HepG2 (cell line): Measurements from ENCODE around the gene EMCN. TPM values are rescaled to one million over a fixed set of nuclear protein-coding genes. Genes with fewer than 3 reads are reported as not detected.

ENCODE experiments used
- ATAC-seq: fragments of 200-7000 bp; cut with Tn5 transposase; 3 replicates; pipeline ENCODE4 v1.9.1; 2020; ENCODE audit warnings: mild to moderate bottlenecking, moderate library complexity
- BruUV-seq: library from RNA; stranded (reverse); fragments of 400-500 nt; replicated peaks from 2 replicates; lab custom pipeline; 2021; lab: Mats Ljungman, UMichigan
- CTCF ChIA-PET: fragments of 300-600 bp; formaldehyde crosslinking; extraction: SDS; loops from one replicate; lab custom pipeline; 2021; ENCODE audit warnings: low total read pairs, inconsistent platforms, low intra/inter-chr PET ratio; lab: Yijun Ruan, JAX
- POLR2A ChIA-PET: fragments of 350-600 bp; sonication (Branson Sonifier 250); formaldehyde crosslinking; loops from one replicate; lab custom pipeline; 2020; ENCODE audit warnings: antibody characterized with exemption, inconsistent platforms; lab: Yijun Ruan, JAX
- DNase-seq: peaks from one replicate; pipeline ENCODE4 v3.0.0-alpha.2; 2015; ENCODE audit warnings: low spot score
- FAIRE-seq: peaks from 3 replicates; lab custom pipeline; 2011; peaks lifted over from hg19 to GRCh38; lab: Jason Lieb, UNC
- H2AFZ ChIP-seq: one replicate; pipeline ENCODE4 v1.6.1; 2011; ENCODE audit warnings: low read length, inconsistent platforms
- H3K27ac ChIP-seq: fragments of 300-600 bp; 3 replicates; pipeline ENCODE4 v1.8.0; 2011; ENCODE audit warnings: mixed run types, mild to moderate bottlenecking, mixed read lengths, low read length, inconsistent platforms; ENCODE audit not compliant: insufficient read depth; ENCODE audit errors: extremely low read length
- H3K27me3 ChIP-seq, 2 experiments: fragments of 200-600 bp in 1 of 2; 2 replicates in 1 of 2; 3 replicates in 1 of 2; pipeline versions ENCODE4 v1.6.0 to v1.8.0; 2011; ENCODE audit warnings: low read length in 2 of 2, mild to moderate bottlenecking in 2 of 2, moderate library complexity in 2 of 2, inconsistent platforms in 1 of 2; ENCODE audit not compliant: insufficient read depth in 2 of 2, control insufficient read depth in 1 of 2
- H3K36me3 ChIP-seq, 2 experiments: fragments of 200-600 bp in 1 of 2; replicated peaks in 1 of 2; 2 replicates in 1 of 2; 3 replicates in 1 of 2; pipeline versions ENCODE4 v1.5.1 to v1.8.0; 2011; ENCODE audit warnings: low read length in 2 of 2, inconsistent platforms in 1 of 2; ENCODE audit not compliant: insufficient read depth in 2 of 2, control insufficient read depth in 1 of 2
- H3K4me1 ChIP-seq: 2 replicates; pipeline ENCODE4 v1.5.1; 2012; ENCODE audit warnings: low read length, inconsistent platforms; ENCODE audit not compliant: insufficient read depth
- H3K4me2 ChIP-seq: 2 replicates; pipeline ENCODE4 v1.6.0; 2011; ENCODE audit warnings: low read depth, low read length, inconsistent platforms
- H3K4me3 ChIP-seq, 3 experiments: fragments of 200-600 bp in 1 of 3; sonication (generic), shearing (Covaris generic) in 1 of 3; replicated peaks in 1 of 3; 2 replicates each; pipeline ENCODE4 v1.5.1; 2011 to 2016; ENCODE audit warnings: low read length in 3 of 3, inconsistent platforms in 2 of 3, low read depth in 2 of 3, mild to moderate bottlenecking in 2 of 3, control low read depth in 1 of 3, mixed read lengths in 1 of 3; ENCODE audit not compliant: insufficient read depth in 1 of 3
- H3K79me2 ChIP-seq: one replicate; pipeline ENCODE4 v1.6.1; 2011; ENCODE audit warnings: low read length, inconsistent platforms; ENCODE audit not compliant: insufficient read depth
- H3K9ac ChIP-seq: 2 replicates; pipeline ENCODE4 v1.6.0; 2011; ENCODE audit warnings: mild to moderate bottlenecking, low read depth, low read length, inconsistent platforms; ENCODE audit not compliant: insufficient read depth
- H3K9me3 ChIP-seq: 2 replicates; pipeline ENCODE4 v1.5.1; 2012; ENCODE audit warnings: mild to moderate bottlenecking, low read length
- H4K20me1 ChIP-seq: 2 replicates; pipeline ENCODE4 v1.6.0; 2011; ENCODE audit warnings: inconsistent platforms, mild to moderate bottlenecking, low read length, moderate library complexity; ENCODE audit not compliant: insufficient read depth
- AKAP8 ChIP-seq: sonication (generic); formaldehyde crosslinking; IDR thresholded peaks from 2 replicates; pipeline ENCODE4 v1.5.1; 2020; ENCODE audit warnings: mild to moderate bottlenecking, missing genetic modification reagents
- CHD2 ChIP-seq: IDR thresholded peaks from 2 replicates; pipeline ENCODE4 v1.6.1; 2011; ENCODE audit warnings: low read depth, low read length, improper control_type of control experiment
- FOSL2 ChIP-seq: sonication (generic); formaldehyde crosslinking; IDR thresholded peaks from 2 replicates; pipeline ENCODE4 v1.4.0; 2020; ENCODE audit warnings: missing genetic modification reagents
- ONECUT2 ChIP-seq: sonication (generic); formaldehyde crosslinking; IDR thresholded peaks from 2 replicates; pipeline ENCODE4 v1.4.0; 2020; ENCODE audit warnings: missing genetic modification reagents
- RELA ChIP-seq: sonication (generic); formaldehyde crosslinking; IDR thresholded peaks from 2 replicates; pipeline ENCODE4 v1.4.0; 2020; ENCODE audit warnings: missing genetic modification reagents
- SNAI1 ChIP-seq: sonication (generic); formaldehyde crosslinking; IDR thresholded peaks from 2 replicates; pipeline ENCODE4 v1.5.0; 2020; ENCODE audit warnings: mild to moderate bottlenecking, missing genetic modification reagents, borderline replicate concordance
- ZNF33B ChIP-seq: sonication (generic); formaldehyde crosslinking; IDR thresholded peaks from 2 replicates; pipeline ENCODE4 v1.5.1; 2020; ENCODE audit warnings: mild to moderate bottlenecking, missing genetic modification reagents
- ZNF451 ChIP-seq: sonication (generic); formaldehyde crosslinking; IDR thresholded peaks from 2 replicates; pipeline ENCODE4 v1.5.0; 2020; ENCODE audit warnings: mild to moderate bottlenecking, missing genetic modification reagents
- ZNF589 ChIP-seq: sonication (generic); formaldehyde crosslinking; conservative IDR thresholded peaks from 2 replicates; pipeline ENCODE4 v1.8.0; 2022; ENCODE audit warnings: mild to moderate bottlenecking, moderate library complexity, missing genetic modification reagents
- ZNF629 ChIP-seq: sonication (generic); formaldehyde crosslinking; conservative IDR thresholded peaks from 2 replicates; pipeline ENCODE4 v1.5.0; 2020; ENCODE audit warnings: missing genetic modification reagents
- WGBS: methylation state at CpG from one replicate; pipeline ENCODE4 v1.1.6; 2017; ENCODE audit warnings: low lambda C conversion rate; 5-methylcytosine and 5-hydroxymethylcytosine counted together
- in situ Hi-C: cut with HindIII; loops from 2 replicates; pipeline ENCODE4 v1.10.0; 2017; ENCODE audit warnings: low pct_unique_long_range_greater_than_20kb; ENCODE audit not compliant: extremely low pct_ligation_motif_present
- intact Hi-C: fragments of 100-400 bp; cut with micrococcal nuclease; formaldehyde crosslinking; loops from one replicate; pipeline ENCODE4 v1.10.0; 2022; ENCODE audit not compliant: unreplicated experiment
- polyA plus RNA-seq, 8 experiments: library from polyadenylated mRNA; depleted of rRNA in 3 of 8; stranded (reverse) in 7 of 8; unstranded in 1 of 8; fragments of >200 nt; fragmentation: Illumina TruSeq in 4 of 8; extraction: Trizol in 4 of 8; gene quantifications; 2 replicates each; pipeline versions ENCODE4 v1.2.1 to v1.2.3, GENCODE V29; 2011 to 2016; ENCODE audit warnings: low read depth in 4 of 8, missing spikeins in 1 of 8, mixed read lengths in 1 of 8; ENCODE audit not compliant: insufficient read depth in 1 of 8
- total RNA-seq, 5 experiments: library from RNA; depleted of rRNA; stranded (reverse); fragments of >200 nt; fragmentation: Illumina TruSeq; extraction: Trizol; gene quantifications; 2 replicates each; pipeline ENCODE4 v1.2.3, GENCODE V29; 2016; ENCODE audit warnings: low read depth in 1 of 5
- TF ChIP-seq, protein P1 (sequence below): sonication (generic); formaldehyde crosslinking; IDR thresholded peaks from 2 replicates; pipeline ENCODE4 v1.5.1; 2020; ENCODE audit warnings: mild to moderate bottlenecking, missing genetic modification reagents, moderate library complexity
- TF ChIP-seq, protein P2 (sequence below): IDR thresholded peaks from 2 replicates; pipeline ENCODE4 v1.6.1; 2018; ENCODE audit warnings: missing genetic modification reagents
- TF ChIP-seq, protein P3 (sequence below): sonication (generic); formaldehyde crosslinking; IDR thresholded peaks from 2 replicates; pipeline ENCODE4 v1.5.0; 2020; ENCODE audit warnings: missing genetic modification reagents, mild to moderate bottlenecking, borderline replicate concordance
- TF ChIP-seq, protein P4 (sequence below): IDR thresholded peaks from 2 replicates; pipeline ENCODE4 v1.6.1; 2016; ENCODE audit warnings: missing biosample characterization, missing genetic modification reagents, low read depth
- TF ChIP-seq, protein P5 (sequence below): sonication (generic); formaldehyde crosslinking; IDR thresholded peaks from 2 replicates; pipeline ENCODE4 v1.8.1; 2023; ENCODE audit warnings: missing genetic modification reagents, mild to moderate bottlenecking, borderline replicate concordance

The EMCN gene
- total and polyA plus RNA-seq, 2 of the 13 experiments (the other 11 are each of a cell fraction or from before 2014, with no cell fraction given), result not detected

DNA sequence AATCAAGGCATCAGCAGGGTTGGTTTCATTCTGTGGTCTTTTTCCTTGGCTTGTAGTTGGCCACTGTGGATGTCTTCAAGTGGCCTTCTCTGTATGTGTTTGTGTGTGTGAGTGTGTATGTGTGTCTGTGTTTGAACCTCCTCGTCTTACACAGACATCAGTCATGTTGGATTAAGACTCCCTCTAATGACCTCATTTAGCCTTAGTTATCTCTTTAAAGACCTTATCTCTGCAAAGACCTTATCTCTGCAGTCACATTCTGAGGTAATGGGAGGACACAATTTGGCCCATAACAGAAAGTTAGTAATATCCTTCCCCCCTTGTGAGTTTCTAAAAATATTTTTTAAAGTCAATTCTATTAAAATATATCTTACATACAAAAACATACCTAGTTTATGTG lies 126.7 kb downstream of the EMCN start:
- no peak for ATAC-seq
- no peak for FAIRE-seq
- Histone ChIP-seq H3K4me3 (no peak overlapping the region), H3K36me3 (no peaks in the 10 kb centered on the region), H3K9me3 (no peaks in the 10 kb centered on the region), H3K79me2 (no peaks in the 10 kb centered on the region), H2AFZ (no peak overlapping the region), H3K9ac (no peak overlapping the region), H3K4me2 (no peak overlapping the region), H3K4me1 (no peaks in the 10 kb centered on the region), H3K27ac (no peak overlapping the region), H4K20me1 (no peaks in the 10 kb centered on the region), H3K27me3 (no peaks in the 10 kb centered on the region)
- in situ Hi-C loops, result no loop called here
- no TSS peak for BruUV-seq
- no peak for DNase-seq
- POLR2A ChIA-PET, result no interaction called here
- 17% methylated on average over 1 of the region's 1 CpG for WGBS
- TF ChIP-seq CHD2 (no peak), ZNF589 (CRISPR knock-in tag) (no peak), ZNF451 (no peak), ZNF33B (CRISPR knock-in tag) (no peak), ZNF629 (CRISPR knock-in tag) (no peak), AKAP8 (CRISPR knock-in tag) (no peak), RELA (no peak), ONECUT2 (no peak), SNAI1 (CRISPR knock-in tag) (no peak), FOSL2 (CRISPR knock-in tag) (no peak)
- TF ChIP-seq, protein P1, sequence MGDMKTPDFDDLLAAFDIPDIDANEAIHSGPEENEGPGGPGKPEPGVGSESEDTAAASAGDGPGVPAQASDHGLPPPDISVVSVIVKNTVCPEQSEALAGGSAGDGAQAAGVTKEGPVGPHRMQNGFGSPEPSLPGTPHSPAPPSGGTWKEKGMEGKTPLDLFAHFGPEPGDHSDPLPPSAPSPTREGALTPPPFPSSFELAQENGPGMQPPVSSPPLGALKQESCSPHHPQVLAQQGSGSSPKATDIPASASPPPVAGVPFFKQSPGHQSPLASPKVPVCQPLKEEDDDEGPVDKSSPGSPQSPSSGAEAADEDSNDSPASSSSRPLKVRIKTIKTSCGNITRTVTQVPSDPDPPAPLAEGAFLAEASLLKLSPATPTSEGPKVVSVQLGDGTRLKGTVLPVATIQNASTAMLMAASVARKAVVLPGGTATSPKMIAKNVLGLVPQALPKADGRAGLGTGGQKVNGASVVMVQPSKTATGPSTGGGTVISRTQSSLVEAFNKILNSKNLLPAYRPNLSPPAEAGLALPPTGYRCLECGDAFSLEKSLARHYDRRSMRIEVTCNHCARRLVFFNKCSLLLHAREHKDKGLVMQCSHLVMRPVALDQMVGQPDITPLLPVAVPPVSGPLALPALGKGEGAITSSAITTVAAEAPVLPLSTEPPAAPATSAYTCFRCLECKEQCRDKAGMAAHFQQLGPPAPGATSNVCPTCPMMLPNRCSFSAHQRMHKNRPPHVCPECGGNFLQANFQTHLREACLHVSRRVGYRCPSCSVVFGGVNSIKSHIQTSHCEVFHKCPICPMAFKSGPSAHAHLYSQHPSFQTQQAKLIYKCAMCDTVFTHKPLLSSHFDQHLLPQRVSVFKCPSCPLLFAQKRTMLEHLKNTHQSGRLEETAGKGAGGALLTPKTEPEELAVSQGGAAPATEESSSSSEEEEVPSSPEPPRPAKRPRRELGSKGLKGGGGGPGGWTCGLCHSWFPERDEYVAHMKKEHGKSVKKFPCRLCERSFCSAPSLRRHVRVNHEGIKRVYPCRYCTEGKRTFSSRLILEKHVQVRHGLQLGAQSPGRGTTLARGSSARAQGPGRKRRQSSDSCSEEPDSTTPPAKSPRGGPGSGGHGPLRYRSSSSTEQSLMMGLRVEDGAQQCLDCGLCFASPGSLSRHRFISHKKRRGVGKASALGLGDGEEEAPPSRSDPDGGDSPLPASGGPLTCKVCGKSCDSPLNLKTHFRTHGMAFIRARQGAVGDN, result no peak
- TF ChIP-seq, protein P2, sequence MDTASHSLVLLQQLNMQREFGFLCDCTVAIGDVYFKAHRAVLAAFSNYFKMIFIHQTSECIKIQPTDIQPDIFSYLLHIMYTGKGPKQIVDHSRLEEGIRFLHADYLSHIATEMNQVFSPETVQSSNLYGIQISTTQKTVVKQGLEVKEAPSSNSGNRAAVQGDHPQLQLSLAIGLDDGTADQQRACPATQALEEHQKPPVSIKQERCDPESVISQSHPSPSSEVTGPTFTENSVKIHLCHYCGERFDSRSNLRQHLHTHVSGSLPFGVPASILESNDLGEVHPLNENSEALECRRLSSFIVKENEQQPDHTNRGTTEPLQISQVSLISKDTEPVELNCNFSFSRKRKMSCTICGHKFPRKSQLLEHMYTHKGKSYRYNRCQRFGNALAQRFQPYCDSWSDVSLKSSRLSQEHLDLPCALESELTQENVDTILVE (CRISPR knock-in tag), result no peak
- TF ChIP-seq, protein P3, sequence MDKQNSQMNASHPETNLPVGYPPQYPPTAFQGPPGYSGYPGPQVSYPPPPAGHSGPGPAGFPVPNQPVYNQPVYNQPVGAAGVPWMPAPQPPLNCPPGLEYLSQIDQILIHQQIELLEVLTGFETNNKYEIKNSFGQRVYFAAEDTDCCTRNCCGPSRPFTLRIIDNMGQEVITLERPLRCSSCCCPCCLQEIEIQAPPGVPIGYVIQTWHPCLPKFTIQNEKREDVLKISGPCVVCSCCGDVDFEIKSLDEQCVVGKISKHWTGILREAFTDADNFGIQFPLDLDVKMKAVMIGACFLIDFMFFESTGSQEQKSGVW, result no peak
- TF ChIP-seq, protein P4, sequence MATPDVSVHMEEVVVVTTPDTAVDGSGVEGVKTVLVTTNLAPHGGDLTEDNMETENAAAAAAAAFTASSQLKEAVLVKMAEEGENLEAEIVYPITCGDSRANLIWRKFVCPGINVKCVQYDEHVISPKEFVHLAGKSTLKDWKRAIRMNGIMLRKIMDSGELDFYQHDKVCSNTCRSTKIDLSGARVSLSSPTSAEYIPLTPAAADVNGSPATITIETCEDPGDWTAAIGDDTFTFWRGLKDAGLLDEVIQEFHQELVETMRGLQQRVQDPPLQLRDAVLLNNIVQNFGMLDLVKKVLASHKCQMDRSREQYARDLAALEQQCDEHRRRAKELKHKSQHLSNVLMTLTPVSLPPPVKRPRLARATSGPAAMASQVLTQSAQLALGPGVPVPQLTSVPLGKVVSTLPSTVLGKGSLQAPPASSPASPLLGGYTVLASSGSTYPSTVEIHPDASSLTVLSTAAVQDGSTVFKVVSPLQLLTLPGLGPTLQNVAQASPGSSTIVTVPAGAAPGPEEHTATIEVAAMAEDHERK (CRISPR knock-in tag), result no peak
- TF ChIP-seq, protein P5, sequence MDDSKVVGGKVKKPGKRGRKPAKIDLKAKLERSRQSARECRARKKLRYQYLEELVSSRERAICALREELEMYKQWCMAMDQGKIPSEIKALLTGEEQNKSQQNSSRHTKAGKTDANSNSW, result no peak
- CTCF ChIA-PET, result no interaction called here
- intact Hi-C loops, result no loop called here
